ENCODE measurements around the gene JPH4.

The JPH4 gene

GRCh38 chr14:23621204-23621931 lies 42.8 kb upstream of the JPH4 start:
- no peak for ATAC-seq
- no peak for TF ChIP-seq PPARA (CRISPR knock-in tag; IDR thresholded peaks at IDR 0.05; ENCODE audit: borderline replicate concordance)
- no peak for TF ChIP-seq CSRNP3 (CRISPR knock-in tag; IDR thresholded peaks at IDR 0.05)
- TF ChIP-seq SNAI2 (CRISPR knock-in tag; IDR thresholded peaks at IDR 0.05): no peak
- TF ChIP-seq TSHZ2 (CRISPR knock-in tag; IDR thresholded peaks at IDR 0.05): no peak
- TF ChIP-seq OSR1 (CRISPR knock-in tag; IDR thresholded peaks at IDR 0.05): no peak
- no peak for TF ChIP-seq ZFP3 (CRISPR knock-in tag; IDR thresholded peaks at IDR 0.05)
- no peak for TF ChIP-seq ZC3H10 (CRISPR knock-in tag; IDR thresholded peaks at IDR 0.05)
- no peak for TF ChIP-seq ZNF565 (CRISPR knock-in tag; conservative IDR thresholded peaks at IDR 0.05; ENCODE audit: low read depth)

- TF ChIP-seq PATZ1 (CRISPR knock-in tag; IDR thresholded peaks at IDR 0.05; ENCODE audit: borderline replicate concordance) (no peak), SNAI2 (CRISPR knock-in tag; IDR thresholded peaks at IDR 0.05) (no peak), GLIS3 (CRISPR knock-in tag; IDR thresholded peaks at IDR 0.05) (no peak), PPARA (CRISPR knock-in tag; IDR thresholded peaks at IDR 0.05; ENCODE audit: borderline replicate concordance) (no peak), ZNF565 (CRISPR knock-in tag; conservative IDR thresholded peaks at IDR 0.05; ENCODE audit: low read depth) (no peak), ISL1 (CRISPR knock-in tag; IDR thresholded peaks at IDR 0.05) (no peak), ESRRG (CRISPR knock-in tag; IDR thresholded peaks at IDR 0.05) (no peak), TOX (CRISPR knock-in tag; IDR thresholded peaks at IDR 0.05; ENCODE audit: borderline replicate concordance) (no peak), RARB (CRISPR knock-in tag; IDR thresholded peaks at IDR 0.05) (no peak), ZC3H10 (CRISPR knock-in tag; IDR thresholded peaks at IDR 0.05) (no peak), ZFP30 (CRISPR knock-in tag; IDR thresholded peaks at IDR 0.05) (no peak), CSRNP3 (CRISPR knock-in tag; IDR thresholded peaks at IDR 0.05) (no peak), BACH2 (CRISPR knock-in tag; IDR thresholded peaks at IDR 0.05; ENCODE audit: borderline replicate concordance) (no peak), ZNF8 (CRISPR knock-in tag; IDR thresholded peaks at IDR 0.05) (no peak), TCF4 (CRISPR knock-in tag; IDR thresholded peaks at IDR 0.05; ENCODE audit: borderline replicate concordance) (no peak), CSDC2 (CRISPR knock-in tag; IDR thresholded peaks at IDR 0.05) (no peak), OSR1 (CRISPR knock-in tag; IDR thresholded peaks at IDR 0.05) (no peak), ZFP3 (CRISPR knock-in tag; IDR thresholded peaks at IDR 0.05) (no peak)
- ATAC-seq: no peak
These were observed 41.6 kb upstream of the JPH4 start for GRCh38 chr14:23620177-23620702.

- TF ChIP-seq TOX (CRISPR knock-in tag; IDR thresholded peaks at IDR 0.05; ENCODE audit: borderline replicate concordance): no peak
- ATAC-seq: no peak
These were observed 39.9 kb upstream of the JPH4 start for GRCh38 chr14:23618415-23618988.

- ATAC-seq: no peak
- TF ChIP-seq ARNTL (CRISPR knock-in tag; IDR thresholded peaks at IDR 0.05; ENCODE audit: borderline replicate concordance, low read depth): no peak
- no peak for TF ChIP-seq ZFP30 (CRISPR knock-in tag; IDR thresholded peaks at IDR 0.05)
- no peak for TF ChIP-seq ISL1 (CRISPR knock-in tag; IDR thresholded peaks at IDR 0.05)
- no peak for TF ChIP-seq TSHZ2 (CRISPR knock-in tag; IDR thresholded peaks at IDR 0.05)
- no peak for TF ChIP-seq PATZ1 (CRISPR knock-in tag; IDR thresholded peaks at IDR 0.05; ENCODE audit: borderline replicate concordance)
- TF ChIP-seq ZNF70 (CRISPR knock-in tag; IDR thresholded peaks at IDR 0.05): no peak
- no peak for TF ChIP-seq OSR1 (CRISPR knock-in tag; IDR thresholded peaks at IDR 0.05)
- no peak for TF ChIP-seq TOX (CRISPR knock-in tag; IDR thresholded peaks at IDR 0.05; ENCODE audit: borderline replicate concordance)
- TF ChIP-seq TCF4 (CRISPR knock-in tag; IDR thresholded peaks at IDR 0.05; ENCODE audit: borderline replicate concordance): no peak
- TF ChIP-seq ZNF565 (CRISPR knock-in tag; conservative IDR thresholded peaks at IDR 0.05; ENCODE audit: low read depth): no peak
These were observed 38.9 kb upstream of the JPH4 start for GRCh38 chr14:23617539-23617938.
